Renal cortical epithelial cell (primary cell): Measurements from ENCODE around the gene ADGRA3. TPM values are rescaled to one million over a fixed set of nuclear protein-coding genes. Genes with fewer than 3 reads are reported as not detected.
"Not testable (repeated sequence)": the region's sequence is repeated elsewhere in the genome, so short reads cannot be mapped to it uniquely, and the experiment has no call there.

Experiments used
- DNase-seq: peaks from one replicate; pipeline ENCODE4 v3.0.0-alpha.2; 2011; ENCODE audit warnings: low read depth
- total RNA-seq: library from RNA; depleted of rRNA; stranded (reverse); fragments of >200 nt; gene quantifications from 2 replicates; pipeline ENCODE4 v1.2.3, GENCODE V29; 2014

ADGRA3 gene
- total RNA-seq, 1 donor from 2014 or later: 71.9 TPM

DNA sequence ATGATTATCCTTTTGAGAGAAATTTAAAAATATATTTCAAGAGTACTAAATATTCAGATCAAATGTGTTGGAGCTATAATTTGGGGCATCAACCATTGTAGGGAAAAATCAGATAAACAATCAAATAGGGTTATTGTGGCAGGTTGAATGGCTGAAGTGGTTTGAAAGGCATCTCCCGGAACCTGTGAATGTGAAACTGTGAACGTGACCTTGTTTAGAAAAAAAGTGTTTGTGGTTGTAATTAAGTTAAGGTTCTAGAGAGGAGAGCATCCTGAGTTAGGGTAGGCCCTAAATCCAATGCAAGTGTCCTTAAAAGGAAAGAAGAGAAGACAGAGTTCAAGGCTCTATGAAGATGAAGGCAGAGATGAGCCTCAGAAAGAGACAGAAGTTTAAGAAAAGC lies 37.4 kb downstream of the ADGRA3 start:
- DNase-seq: no peak

DNA sequence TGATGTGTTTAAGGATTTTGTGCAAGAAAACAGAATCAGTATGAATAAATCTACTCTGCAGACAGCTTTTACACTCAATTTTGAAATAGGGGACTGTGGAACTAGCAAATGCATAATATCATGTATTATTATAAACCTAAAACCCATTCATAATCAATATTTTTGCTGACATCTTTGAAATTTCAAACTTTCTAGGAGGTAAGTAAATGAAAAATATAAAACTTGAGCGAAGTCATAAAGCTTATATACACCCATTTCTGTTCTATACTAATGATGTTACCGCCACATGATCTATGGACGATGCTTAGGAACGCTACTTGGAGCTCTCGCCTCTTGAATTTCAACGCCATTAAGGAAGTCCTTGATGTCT lies 38.1 kb downstream of the ADGRA3 start:
- no peak for DNase-seq

DNA sequence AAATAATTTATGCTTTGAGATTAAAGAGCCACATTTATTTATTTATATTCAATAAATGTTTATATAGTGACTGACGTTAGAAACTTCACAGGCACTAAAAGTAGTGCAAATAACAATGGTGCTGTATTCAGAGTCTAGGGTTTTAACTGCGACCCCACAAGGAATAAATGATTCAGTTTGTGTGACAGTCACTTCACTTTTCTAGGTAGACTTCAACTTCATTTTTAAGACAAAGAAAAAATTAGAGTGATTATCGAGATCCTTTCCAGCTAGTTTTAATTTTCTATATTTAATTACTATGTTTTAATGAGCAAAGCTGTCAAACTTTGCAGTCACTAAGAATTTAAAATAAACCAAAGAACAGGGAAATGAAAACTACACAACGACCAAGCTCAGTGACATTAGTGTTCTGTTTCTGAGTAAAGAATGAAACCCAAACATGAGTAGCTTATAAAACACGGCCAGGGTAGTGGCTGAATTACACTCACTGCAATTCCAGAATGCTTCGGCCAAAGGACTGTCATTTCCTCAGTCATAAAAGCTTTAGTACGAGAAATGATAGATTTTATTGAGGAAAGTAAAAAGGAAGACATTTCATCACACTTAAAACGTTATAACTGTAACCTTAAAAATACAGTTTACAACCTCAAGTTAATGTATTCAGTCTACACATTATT lies 38.6 kb downstream of the ADGRA3 start:
- no peak for DNase-seq

DNA sequence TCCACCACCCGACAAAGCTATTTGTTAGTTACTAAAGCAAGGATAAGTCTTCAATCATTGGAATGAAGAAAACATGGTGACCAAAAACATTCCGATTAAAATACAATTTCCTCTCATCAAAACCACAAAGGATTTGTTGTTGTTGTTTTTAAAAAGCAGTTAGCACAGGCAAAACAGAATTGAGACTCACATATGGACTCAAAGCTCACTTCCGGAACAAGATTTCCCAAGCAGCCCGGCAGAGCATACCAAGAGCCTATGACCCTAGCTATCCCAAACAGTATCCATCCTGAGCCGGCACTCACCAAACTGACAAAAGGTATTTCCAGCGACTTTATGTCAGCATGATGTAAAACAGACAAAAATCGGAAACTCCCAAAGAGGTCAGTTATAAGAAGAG lies 39.9 kb downstream of the ADGRA3 start:
- no peak for DNase-seq

DNA sequence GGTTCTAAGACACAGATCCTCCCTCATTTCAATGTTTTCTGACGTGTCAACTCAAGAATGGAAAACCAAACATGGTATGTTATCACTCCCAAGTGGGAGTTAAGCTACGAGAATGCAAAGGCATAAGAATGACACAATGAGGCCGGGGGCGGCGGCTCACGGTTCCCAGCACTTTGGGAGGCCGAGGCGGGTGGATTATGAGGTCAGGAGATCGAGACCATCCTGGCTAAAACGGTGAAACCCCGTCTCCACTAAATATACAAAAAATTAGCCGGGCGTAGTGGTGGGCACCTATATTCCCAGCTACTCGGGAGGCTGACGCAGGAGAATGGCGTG lies 40.6 kb downstream of the ADGRA3 start:
- DNase-seq: not testable (repeated sequence)

DNA sequence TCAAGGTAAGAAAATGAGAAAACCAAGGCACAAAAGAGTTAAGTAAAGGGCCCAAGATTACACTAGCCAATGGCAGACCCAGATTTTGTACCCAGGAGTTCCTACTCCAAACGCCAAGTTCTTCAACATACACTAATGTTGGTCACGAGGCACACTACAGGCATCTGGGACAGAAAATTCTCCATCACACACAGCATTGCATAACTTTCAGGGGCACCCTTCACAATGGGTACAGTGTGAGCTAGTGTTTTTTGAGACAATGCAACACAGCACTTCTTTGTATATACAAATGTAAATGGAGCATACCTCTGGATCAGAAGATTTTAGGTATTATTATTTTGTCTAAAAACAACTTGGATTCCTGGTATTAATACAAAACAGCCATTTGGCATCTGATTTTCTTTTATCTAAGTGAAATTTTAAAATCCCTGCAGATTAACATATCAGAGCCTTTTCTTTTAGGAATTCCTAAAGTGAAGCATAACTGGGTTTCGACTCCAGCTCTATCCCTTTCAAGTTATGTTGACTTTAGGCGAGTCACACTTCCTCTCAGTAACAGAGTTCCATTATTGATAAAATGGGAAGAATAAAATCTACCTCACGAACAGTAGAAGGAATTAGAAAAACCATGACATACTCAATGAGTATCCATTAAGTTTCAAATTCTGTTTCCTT lies 41.1 kb downstream of the ADGRA3 start:
- DNase-seq: peak; percentile 62

DNA sequence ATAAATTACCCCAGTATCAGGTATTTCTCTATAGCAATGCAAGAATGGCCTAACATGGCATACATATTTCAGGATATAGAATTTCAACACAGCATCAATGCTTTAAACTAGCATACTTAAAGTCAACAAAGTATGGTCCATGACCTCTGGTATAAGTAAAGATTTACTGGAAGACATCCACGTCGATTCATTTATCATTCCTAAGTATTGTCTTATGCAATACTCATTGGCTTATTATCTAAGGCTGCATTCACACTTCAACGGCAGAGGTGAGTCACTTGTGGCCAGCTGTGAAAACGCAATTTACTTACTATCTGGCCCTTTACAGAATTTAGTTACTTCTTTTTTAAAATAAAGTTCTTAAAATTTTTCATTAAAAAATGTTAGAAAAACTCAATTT lies 42.6 kb downstream of the ADGRA3 start:
- DNase-seq: peak; percentile 80

DNA sequence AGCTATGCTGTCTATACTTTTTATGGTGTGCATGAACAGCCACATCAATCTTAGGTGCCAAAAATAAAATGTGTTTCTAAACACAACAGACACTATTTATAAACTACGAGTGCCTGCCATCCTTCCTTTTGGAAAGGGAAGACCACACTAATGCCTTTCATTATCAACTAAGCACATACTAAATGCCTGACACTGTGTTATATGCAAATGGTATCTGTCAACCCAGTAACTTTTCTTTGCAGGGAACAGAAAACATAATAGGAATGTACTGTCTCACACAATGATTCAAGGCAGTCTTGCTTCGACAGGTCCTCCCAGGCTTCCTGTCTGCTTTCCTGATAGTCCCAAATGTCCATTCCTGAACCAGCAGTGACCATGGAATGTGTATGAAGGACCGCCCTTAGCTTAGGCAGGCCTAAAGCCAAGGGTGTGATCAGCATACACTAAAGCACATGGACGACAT lies 43.8 kb downstream of the ADGRA3 start:
- no peak for DNase-seq

DNA sequence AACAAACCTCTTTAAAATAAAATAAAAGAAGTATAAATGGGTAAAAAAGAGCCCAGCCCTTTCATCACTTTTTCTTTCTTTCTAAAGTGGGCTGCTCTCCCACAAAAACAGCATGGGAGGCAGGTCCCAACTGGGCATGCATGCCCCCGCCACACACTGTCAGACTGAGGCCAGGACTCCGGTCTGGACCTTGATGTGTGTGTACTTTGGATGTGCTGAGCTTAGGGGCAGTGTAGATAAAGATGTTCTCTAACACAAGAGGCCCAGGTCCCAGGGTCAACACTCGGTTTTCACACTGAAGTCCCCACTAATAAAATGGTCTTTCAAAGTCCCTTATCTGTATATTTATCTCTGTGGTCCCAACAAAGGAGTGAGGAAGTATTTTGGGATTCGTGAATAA lies 44.4 kb downstream of the ADGRA3 start:
- no peak for DNase-seq

DNA sequence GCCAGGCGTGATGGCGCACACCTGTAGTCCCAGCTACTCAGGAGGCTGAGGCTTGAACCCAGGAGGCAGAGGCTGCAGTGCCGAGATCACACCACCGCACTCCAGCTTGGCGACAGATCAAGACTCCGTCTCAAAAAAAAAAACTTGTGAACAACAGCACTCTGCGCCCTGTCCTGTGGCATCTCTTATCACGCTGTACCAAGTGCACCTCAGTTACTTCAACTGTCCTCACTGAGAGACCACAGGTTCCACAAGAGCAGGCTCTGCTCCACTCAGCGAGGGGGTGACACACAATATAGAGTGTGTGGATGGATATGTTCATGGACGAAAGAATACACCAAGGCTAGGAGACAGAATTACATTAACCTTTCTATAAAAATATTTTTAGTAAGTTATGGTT lies 49.3 kb downstream of the ADGRA3 start:
- no peak for DNase-seq

DNA sequence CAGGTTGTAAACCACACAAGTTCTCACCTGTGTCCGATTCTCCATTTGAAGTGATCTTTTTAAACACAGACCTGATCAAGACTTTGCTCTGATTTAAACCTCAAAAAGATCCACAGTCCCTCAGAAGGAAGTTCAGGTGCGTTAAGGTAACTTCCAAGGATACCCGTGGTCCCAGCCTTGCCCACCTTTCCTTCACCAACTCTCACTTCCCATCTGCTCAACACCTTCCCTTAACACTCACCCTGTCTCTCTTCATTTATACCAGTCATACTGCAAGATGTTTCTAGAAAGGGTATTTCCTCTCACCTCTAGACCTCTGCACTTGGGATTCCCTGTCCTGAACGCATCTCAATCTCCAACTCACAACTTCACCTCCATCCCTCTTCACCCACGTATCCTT lies 49.9 kb downstream of the ADGRA3 start:
- no peak for DNase-seq

DNA sequence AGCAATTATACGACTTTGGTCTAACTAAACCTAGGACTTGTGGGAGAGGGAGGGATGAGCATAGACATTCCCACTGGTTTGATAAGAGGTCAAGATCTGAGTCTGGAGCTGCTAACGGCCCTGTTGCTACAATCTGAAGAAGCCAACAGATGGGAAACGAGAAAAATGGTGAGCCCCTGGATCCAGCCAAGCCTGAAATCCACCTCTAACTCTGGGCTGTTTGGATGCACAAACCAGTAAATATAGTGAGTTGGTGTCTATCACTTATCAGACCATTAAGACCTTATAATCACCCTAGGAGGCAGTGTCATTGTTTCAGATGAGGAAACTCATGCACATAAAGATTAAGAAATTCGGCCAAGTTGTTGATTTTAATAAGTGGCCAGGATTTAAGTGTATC lies 50.5 kb downstream of the ADGRA3 start:
- no peak for DNase-seq

DNA sequence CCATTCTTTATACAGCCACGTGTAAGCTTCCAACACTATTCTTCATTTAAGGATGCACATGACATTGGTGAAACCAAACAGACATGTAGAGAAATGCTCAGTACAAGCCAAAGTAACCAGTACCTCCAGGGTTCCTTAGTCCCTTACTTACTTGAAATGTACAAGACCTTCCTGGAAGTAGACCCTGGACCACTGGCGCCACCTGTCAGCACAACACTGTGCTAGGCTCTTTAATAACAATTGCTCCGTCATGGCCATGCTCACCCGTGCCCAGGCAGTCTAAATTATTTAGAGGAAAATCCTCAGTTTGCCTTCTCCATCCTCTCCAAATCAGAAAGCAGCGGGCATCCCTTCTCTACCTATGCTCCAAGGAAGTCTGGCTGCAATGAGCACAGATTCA lies 52.7 kb downstream of the ADGRA3 start:
- no peak for DNase-seq

DNA sequence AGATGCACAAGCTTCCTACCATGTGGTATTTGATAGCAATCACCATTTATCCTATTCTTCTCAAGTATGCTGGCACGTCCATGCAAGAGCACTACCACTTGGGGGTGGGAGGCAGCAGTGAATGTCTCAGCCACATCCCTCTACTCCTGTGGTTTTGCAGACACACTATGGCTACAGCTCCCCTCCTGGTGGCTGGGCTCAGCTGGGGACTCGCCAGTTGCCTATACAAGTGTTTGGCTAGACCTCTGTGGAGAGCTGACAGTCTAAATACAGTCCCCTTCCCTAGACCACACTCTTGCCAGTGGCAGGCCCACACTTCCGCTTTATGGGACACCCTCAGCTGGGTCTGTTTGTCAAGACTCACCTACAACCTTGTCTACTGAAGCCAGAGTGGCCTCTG lies 53.2 kb downstream of the ADGRA3 start:
- no peak for DNase-seq

DNA sequence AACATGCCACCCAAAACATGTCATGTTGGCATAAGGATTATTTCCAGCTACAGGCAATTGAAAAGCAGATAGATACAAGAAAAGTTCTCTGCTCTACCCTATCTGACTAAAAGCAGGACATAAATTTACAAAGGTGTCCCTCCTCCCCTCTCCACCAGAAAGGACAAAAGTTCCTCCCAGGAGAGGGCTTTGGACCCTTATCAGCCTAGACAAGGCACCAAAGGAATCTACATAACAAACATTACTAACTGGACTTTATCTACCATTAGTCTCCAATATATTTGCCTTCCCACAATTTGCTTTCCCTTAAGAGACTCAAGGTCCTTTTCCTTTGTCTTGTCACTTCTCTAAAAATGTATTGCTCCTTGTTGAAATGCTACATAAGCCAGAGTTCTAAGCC lies 55.6 kb downstream of the ADGRA3 start:
- no peak for DNase-seq

DNA sequence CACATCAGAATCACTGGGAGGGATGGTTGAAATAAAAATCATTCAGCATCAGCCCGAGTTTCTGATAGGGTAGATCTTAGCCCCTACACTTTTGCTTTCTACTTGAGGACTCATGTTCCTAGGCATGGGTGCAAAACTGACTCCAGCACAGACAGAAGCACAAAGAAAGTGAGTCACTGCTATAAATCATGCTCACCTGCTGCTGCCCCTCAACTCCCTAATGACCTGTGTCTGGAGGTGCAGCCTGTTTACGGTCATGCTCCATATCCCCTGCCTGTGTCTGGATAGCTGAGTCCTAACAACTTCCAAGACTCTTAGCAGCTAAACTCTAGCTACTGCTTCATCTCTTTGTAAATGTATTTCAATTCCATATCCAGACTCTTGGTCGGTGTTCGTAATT lies 57.8 kb downstream of the ADGRA3 start:
- peak; percentile 92 for DNase-seq

DNA sequence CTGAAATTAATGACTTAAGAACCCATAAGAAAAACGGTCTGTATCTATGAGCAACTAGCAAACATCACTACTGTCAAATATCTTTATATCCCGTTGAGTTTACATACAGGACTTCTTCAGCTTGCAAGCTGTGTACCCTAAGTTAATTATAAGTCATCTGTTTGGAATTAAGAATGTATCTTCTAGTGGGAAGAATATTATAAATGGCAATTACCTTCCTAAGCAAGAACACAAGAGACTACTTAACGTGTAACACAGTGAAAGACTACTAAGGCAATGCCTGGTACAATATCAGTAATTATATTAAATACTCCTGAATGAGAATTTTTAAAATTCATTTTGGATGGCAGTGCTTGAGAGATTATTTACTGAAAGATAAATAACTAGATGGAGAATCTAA lies 58.5 kb downstream of the ADGRA3 start:
- DNase-seq: no peak

DNA sequence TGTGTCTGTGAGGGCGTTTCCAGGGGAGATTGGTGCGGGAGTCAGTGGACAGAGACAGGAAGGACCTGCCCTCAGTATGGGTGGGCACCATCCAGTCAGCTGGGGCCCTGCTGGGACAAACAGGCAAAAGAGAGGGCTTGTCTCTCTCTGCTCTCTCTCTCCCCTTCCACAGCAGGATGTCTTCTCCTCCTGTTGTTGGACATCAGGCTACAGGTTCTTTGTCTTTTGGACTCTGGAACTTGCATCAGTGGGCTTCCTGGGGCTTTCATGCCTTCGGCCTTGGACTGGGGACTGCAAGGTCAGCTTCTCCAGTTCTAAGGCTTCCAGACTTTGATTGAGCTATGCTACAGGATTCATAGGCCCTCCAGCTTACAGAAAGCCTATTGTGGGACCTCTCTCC lies 59.6 kb downstream of the ADGRA3 start:
- no peak for DNase-seq

DNA sequence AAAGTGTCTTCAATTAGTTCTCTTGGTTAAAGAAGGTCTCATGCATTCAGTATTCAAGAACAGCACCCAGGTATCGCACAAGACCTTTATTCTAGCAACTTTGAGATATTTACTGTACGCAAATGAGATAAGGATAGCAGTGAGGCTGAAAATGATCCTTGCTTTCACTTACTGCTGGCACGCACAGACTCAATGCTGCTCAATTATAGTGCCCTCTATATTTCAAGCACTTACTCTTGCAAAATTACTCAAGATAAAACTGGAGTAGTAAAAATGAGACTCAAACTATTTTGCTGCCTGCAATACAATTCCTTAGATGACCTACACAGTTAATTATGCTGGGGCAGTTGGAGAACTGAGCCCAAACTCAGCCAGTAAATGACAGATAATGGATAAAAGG lies 60.9 kb downstream of the ADGRA3 start:
- no peak for DNase-seq

DNA sequence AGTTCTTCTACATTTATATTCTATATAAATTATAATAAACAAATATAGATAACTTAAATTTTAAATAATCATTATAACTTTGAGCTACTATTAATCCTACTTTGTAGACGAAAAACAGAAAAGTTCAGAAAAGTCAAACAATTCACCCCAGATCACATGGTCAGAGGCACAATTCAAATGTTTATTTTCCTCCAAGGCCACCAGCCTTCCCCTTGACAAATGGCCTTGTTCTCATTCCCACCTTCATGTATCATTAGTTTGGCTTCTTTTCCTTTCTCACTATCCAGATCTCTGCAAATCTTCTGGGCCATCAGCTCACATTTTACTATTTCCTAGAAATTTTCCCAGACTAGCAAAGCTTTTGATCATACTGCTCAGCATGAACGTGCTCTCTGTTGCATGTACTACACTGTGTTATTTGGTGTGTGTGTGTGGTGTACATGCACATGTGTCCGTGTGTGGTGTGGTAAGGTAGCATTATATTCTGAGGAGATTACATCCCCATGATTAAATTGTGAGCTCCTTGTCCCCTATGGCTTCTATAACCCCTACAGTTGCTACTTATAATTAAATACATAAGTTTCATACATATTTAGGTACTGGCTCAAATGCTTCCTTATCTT lies 61.5 kb downstream of the ADGRA3 start:
- no peak for DNase-seq

DNA sequence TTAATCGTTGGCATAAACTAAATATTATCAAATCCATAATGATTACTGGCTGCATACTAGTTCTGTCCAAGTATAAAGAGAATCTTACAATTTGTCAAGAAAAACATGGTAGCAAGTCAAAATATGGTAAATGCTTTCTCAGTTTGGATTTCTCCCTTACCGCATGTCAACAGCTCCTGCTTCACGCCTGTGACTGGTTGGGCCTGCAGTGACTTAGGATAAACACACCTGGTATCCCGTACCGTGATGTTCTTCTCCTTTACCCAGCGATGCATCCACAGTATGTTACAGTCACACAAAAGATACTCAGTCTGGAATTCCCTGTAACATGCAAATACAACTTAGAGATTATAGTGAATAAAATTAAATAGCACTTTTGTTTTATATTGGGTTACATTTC lies 71.1 kb downstream of the ADGRA3 start:
- DNase-seq: no peak

DNA sequence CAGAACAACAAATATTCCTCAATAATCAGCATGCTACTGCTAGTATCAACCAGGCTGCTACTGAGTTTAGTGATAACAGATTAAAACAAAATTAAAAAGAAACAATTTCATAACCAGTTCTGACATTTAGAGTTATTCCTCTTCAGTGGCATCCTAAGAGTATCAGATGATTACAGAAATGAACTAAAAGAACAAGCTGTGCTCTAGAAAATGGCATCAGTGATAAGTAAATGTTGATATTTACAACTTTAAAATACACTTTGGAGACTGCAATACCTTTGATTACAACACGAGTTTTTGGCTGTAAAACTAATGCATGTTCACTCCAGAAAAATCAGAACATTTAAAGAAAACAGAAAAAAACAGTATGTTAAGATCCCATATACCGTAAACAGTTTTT lies 72.9 kb downstream of the ADGRA3 start:
- no peak for DNase-seq

DNA sequence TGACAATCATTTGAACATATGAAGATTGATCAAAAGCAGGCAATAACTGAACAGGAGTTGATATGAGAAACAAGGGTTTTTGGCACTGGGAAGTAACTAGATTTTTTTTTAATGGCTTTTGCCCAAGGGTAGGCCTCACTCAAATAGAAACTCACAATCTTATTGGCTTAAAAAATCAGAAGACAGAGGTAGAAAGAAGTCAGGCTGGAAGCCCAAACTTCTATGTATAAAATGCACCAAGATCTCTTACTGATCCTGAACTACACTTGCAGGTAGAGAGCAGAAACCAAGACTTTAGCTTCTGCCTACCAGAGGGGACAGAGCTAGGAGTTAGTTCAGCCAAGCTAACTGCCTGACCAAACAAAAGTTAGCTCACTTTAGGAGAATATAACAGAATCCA lies 74.9 kb downstream of the ADGRA3 start:
- DNase-seq: no peak

DNA sequence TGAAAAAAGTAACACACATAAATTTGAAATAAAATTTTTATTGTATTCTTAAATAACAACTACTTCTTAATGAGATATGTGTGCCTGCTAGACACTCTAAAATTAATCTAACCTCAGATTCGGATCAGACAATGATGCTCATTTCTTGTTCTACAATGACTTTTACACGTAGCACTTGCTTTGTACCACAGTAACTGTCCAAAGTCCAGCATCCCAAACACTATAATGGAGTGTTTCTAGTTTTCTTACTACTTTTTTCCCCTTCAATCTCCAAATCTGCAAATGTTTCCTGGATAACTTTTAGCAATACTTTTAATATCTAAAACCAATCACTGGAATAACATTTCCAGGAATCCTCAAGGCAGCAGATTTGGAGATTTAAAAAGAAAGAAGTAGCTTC lies 75.9 kb downstream of the ADGRA3 start:
- no peak for DNase-seq
